Measurements from ENCODE around the gene MAD2L1. TPM values are rescaled to one million over a fixed set of nuclear protein-coding genes. Genes with fewer than 3 reads are reported as not detected.

MAD2L1 gene
- total and polyA plus RNA-seq, 2 of the 13 experiments (the other 11 are each of a cell fraction or from before 2014, with no cell fraction given) = 40.6 to 109 TPM

DNA sequence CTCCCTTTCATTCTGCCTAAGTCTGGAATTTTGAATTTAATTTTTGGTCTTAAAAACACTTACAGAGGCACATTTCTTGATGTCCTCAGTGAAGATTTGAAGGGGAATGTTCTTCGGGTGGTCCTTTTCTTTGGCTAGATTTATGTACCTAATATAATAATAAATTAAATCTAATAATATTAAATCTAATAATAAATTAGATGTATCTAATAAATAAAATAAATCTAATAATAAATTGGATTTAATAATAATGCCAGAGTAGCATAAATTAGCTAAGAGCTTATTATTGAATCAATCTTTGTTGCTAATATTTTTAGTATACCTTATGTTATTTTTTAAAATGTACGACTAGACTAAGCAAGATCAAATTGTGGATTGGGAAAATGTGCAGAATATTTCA is 39.8 kb downstream of the MAD2L1 start:
- Histone ChIP-seq H3K79me2 (ENCODE audit: insufficient read depth, low read length) (no peaks in the 10 kb centered on the region), H3K36me3 (replicated peaks in 1 of 2; ENCODE audit: control insufficient read depth in 1 of 2, insufficient read depth in 2 of 2, low read length in 2 of 2) (no peaks in the 10 kb centered on the region), H3K27me3 (ENCODE audit: control insufficient read depth in 1 of 2, insufficient read depth in 2 of 2, low read length in 2 of 2) (no peaks in the 10 kb centered on the region; a peak in 1 of 5 replicates), H3K9ac (ENCODE audit: insufficient read depth, low read depth, low read length) (no peak overlapping the region), H3K4me2 (ENCODE audit: low read depth, low read length) (no peak overlapping the region), H2AFZ (ENCODE audit: low read length) (no peak overlapping the region), H3K27ac (ENCODE audit: extremely low read length, insufficient read depth, low read length) (no peak overlapping the region), H3K4me1 (ENCODE audit: insufficient read depth, low read length) (no peaks in the 10 kb centered on the region), H3K9me3 (ENCODE audit: low read length) (no peaks in the 10 kb centered on the region), H3K4me3 (replicated peaks in 1 of 3; ENCODE audit: insufficient read depth in 1 of 3, low read depth in 2 of 3, low read length in 3 of 3) (no peak overlapping the region), H4K20me1 (ENCODE audit: insufficient read depth, low read length) (no peaks in the 10 kb centered on the region)
- BruUV-seq (replicated peaks) = no TSS peak
- ChIA-PET CTCF (ENCODE audit: low intra/inter-chr PET ratio, low total read pairs) (no interaction called here), POLR2A (no interaction called here)
- TF ChIP-seq SUZ12 (IDR thresholded peaks at IDR 0.05; ENCODE audit: low read depth, low read length) = no peak
- TF ChIP-seq, protein P1, sequence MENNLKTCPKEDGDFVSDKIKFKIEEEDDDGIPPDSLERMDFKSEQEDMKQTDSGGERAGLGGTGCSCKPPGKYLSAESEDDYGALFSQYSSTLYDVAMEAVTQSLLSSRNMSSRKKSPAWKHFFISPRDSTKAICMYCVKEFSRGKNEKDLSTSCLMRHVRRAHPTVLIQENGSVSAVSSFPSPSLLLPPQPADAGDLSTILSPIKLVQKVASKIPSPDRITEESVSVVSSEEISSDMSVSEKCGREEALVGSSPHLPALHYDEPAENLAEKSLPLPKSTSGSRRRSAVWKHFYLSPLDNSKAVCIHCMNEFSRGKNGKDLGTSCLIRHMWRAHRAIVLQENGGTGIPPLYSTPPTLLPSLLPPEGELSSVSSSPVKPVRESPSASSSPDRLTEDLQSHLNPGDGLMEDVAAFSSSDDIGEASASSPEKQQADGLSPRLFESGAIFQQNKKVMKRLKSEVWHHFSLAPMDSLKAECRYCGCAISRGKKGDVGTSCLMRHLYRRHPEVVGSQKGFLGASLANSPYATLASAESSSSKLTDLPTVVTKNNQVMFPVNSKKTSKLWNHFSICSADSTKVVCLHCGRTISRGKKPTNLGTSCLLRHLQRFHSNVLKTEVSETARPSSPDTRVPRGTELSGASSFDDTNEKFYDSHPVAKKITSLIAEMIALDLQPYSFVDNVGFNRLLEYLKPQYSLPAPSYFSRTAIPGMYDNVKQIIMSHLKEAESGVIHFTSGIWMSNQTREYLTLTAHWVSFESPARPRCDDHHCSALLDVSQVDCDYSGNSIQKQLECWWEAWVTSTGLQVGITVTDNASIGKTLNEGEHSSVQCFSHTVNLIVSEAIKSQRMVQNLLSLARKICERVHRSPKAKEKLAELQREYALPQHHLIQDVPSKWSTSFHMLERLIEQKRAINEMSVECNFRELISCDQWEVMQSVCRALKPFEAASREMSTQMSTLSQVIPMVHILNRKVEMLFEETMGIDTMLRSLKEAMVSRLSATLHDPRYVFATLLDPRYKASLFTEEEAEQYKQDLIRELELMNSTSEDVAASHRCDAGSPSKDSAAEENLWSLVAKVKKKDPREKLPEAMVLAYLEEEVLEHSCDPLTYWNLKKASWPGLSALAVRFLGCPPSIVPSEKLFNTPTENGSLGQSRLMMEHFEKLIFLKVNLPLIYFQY (CRISPR knock-in tag; IDR thresholded peaks at IDR 0.05; ENCODE audit: borderline replicate concordance) = no peak
- TF ChIP-seq MAFG (CRISPR knock-in tag; IDR thresholded peaks at IDR 0.05) = no peak
- TF ChIP-seq ZNF350 (CRISPR knock-in tag; IDR thresholded peaks at IDR 0.05; ENCODE audit: borderline replicate concordance, low read depth) = no peak
- no peak for TF ChIP-seq DNMT3B (CRISPR knock-in tag; conservative IDR thresholded peaks at IDR 0.05)
- TF ChIP-seq ZNF496 (CRISPR knock-in tag; IDR thresholded peaks at IDR 0.05; ENCODE audit: insufficient replicate concordance) = no peak
- no peak for TF ChIP-seq ZMYM4 (CRISPR knock-in tag; IDR thresholded peaks at IDR 0.05)
- no peak for TF ChIP-seq RFXANK (CRISPR knock-in tag; IDR thresholded peaks at IDR 0.05)
- TF ChIP-seq, protein P2, sequence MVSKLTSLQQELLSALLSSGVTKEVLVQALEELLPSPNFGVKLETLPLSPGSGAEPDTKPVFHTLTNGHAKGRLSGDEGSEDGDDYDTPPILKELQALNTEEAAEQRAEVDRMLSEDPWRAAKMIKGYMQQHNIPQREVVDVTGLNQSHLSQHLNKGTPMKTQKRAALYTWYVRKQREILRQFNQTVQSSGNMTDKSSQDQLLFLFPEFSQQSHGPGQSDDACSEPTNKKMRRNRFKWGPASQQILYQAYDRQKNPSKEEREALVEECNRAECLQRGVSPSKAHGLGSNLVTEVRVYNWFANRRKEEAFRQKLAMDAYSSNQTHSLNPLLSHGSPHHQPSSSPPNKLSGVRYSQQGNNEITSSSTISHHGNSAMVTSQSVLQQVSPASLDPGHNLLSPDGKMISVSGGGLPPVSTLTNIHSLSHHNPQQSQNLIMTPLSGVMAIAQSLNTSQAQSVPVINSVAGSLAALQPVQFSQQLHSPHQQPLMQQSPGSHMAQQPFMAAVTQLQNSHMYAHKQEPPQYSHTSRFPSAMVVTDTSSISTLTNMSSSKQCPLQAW (CRISPR knock-in tag; IDR thresholded peaks at IDR 0.05) = no peak
- TF ChIP-seq, protein P3, sequence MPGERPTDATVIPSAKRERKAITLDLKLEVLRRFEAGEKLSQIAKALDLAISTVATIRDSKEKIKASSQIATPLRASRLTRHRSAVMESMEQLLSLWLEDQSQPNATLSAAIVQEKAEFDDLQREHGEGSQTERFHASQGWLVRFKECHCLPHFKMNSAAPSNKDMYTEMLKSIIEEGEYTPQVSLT (CRISPR knock-in tag; IDR thresholded peaks at IDR 0.05; ENCODE audit: borderline replicate concordance, low read depth) = no peak
- TF ChIP-seq ZNF253 (CRISPR knock-in tag; IDR thresholded peaks at IDR 0.05; ENCODE audit: borderline replicate concordance) = no peak
- no peak for TF ChIP-seq PAWR (CRISPR knock-in tag; IDR thresholded peaks at IDR 0.05; ENCODE audit: borderline replicate concordance)
- TF ChIP-seq ZNF7 (CRISPR knock-in tag; IDR thresholded peaks at IDR 0.05) = no peak
- TF ChIP-seq FOSL1 (CRISPR knock-in tag; IDR thresholded peaks at IDR 0.05; ENCODE audit: borderline replicate concordance) = no peak
- no peak for TF ChIP-seq ZSCAN21 (CRISPR knock-in tag; IDR thresholded peaks at IDR 0.05; ENCODE audit: borderline replicate concordance)
- TF ChIP-seq, protein P4, sequence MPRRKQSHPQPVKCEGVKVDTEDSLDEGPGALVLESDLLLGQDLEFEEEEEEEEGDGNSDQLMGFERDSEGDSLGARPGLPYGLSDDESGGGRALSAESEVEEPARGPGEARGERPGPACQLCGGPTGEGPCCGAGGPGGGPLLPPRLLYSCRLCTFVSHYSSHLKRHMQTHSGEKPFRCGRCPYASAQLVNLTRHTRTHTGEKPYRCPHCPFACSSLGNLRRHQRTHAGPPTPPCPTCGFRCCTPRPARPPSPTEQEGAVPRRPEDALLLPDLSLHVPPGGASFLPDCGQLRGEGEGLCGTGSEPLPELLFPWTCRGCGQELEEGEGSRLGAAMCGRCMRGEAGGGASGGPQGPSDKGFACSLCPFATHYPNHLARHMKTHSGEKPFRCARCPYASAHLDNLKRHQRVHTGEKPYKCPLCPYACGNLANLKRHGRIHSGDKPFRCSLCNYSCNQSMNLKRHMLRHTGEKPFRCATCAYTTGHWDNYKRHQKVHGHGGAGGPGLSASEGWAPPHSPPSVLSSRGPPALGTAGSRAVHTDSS (CRISPR knock-in tag; conservative IDR thresholded peaks at IDR 0.05) = no peak
- TF ChIP-seq, protein P5, sequence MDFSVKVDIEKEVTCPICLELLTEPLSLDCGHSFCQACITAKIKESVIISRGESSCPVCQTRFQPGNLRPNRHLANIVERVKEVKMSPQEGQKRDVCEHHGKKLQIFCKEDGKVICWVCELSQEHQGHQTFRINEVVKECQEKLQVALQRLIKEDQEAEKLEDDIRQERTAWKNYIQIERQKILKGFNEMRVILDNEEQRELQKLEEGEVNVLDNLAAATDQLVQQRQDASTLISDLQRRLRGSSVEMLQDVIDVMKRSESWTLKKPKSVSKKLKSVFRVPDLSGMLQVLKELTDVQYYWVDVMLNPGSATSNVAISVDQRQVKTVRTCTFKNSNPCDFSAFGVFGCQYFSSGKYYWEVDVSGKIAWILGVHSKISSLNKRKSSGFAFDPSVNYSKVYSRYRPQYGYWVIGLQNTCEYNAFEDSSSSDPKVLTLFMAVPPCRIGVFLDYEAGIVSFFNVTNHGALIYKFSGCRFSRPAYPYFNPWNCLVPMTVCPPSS (IDR thresholded peaks at IDR 0.05) = no peak
- TF ChIP-seq ZNF572 (CRISPR knock-in tag; IDR thresholded peaks at IDR 0.05) = no peak
- in situ Hi-C loops (cut with HindIII; ENCODE audit: extremely low pct_ligation_motif_present, low pct_unique_long_range_greater_than_20kb) (no loop called here), intact Hi-C loops (cut with micrococcal nuclease; ENCODE audit: unreplicated experiment) (no loop called here)
- no peak for FAIRE-seq
- no peak for ATAC-seq
- 22% methylated on average over 2 of the region's 2 CpGs for WGBS (ENCODE audit: low lambda C conversion rate)
- no peak for DNase-seq (ENCODE audit: low spot score)
